ENCODE data around the gene GPRC5C. TPM values are rescaled to one million over a fixed set of nuclear protein-coding genes. Genes with fewer than 3 reads are reported as not detected.
A peak's percentile ranks its signal among the peaks of the same experiment; 100 is the strongest.

GPRC5C gene
- total RNA-seq, 3 donors from 2014 or later = 24.3 to 69.2 (median 40.3) TPM

- Histone ChIP-seq H3K9me3 (no peaks in the 10 kb centered on the region), H3K4me3 (no peak overlapping the region), H3K36me3 (no peaks in the 10 kb centered on the region), H3K27me3 (no peaks in the 10 kb centered on the region), H3K4me1 (no peaks in the 10 kb centered on the region), H3K27ac (no peak overlapping the region)
- DNase-seq (ENCODE audit: low spot score in 2 of 2) = no peak
- TF ChIP-seq, protein P1, sequence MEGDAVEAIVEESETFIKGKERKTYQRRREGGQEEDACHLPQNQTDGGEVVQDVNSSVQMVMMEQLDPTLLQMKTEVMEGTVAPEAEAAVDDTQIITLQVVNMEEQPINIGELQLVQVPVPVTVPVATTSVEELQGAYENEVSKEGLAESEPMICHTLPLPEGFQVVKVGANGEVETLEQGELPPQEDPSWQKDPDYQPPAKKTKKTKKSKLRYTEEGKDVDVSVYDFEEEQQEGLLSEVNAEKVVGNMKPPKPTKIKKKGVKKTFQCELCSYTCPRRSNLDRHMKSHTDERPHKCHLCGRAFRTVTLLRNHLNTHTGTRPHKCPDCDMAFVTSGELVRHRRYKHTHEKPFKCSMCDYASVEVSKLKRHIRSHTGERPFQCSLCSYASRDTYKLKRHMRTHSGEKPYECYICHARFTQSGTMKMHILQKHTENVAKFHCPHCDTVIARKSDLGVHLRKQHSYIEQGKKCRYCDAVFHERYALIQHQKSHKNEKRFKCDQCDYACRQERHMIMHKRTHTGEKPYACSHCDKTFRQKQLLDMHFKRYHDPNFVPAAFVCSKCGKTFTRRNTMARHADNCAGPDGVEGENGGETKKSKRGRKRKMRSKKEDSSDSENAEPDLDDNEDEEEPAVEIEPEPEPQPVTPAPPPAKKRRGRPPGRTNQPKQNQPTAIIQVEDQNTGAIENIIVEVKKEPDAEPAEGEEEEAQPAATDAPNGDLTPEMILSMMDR (IDR thresholded peaks at IDR 0.05) = no peak
- TF ChIP-seq POLR2AphosphoS5 (IDR thresholded peaks at IDR 0.05) = no peak
- no peak for TF ChIP-seq POLR2A (IDR thresholded peaks at IDR 0.05)
- intact Hi-C loops (cut with DNase I; ENCODE audit: low total_unique reads) = no loop called here
Observed at GRCh38 chr17:74460996-74461395, 29.1 kb downstream of the GPRC5C start.

DNA sequence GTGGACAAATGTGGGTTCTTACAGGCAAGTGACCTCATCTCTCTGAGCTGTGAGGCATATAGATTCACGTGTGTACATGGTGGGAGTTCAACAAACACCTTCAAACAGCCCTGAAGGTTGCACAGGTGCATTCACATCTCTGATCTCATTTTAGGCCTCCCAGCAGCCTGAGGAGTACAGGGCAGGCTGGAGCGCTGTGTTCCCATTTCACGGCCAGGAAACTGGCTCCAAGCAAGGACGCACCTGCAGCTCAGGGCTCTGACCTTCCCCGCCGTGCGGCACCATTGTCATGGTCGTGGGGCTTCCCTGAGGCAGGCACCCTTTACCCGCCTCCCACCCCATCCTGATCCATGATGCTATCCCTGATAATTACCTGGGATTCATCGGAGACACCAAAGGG is 29.7 kb downstream of the GPRC5C start:
- H3K4me3 ChIP-seq = no peak overlapping the region
- intact Hi-C loops (cut with DNase I; ENCODE audit: low total_unique reads) = no loop called here
- TF ChIP-seq POLR2AphosphoS5 (IDR thresholded peaks at IDR 0.05) = no peak
- TF ChIP-seq POLR2A (IDR thresholded peaks at IDR 0.05) = no peak
- TF ChIP-seq, protein P1 (IDR thresholded peaks at IDR 0.05) = no peak
- H3K27ac ChIP-seq = no peak overlapping the region
- H3K4me1 ChIP-seq = no peaks in the 10 kb centered on the region
- H3K27me3 ChIP-seq = peaks cover 0 to 2% of the 10 kb centered on the region in 2 donors
- H3K9me3 ChIP-seq = no peaks in the 10 kb centered on the region
- no peaks in the 10 kb centered on the region for H3K36me3 ChIP-seq
- DNase-seq (ENCODE audit: low spot score in 2 of 2) = no peak

DNA sequence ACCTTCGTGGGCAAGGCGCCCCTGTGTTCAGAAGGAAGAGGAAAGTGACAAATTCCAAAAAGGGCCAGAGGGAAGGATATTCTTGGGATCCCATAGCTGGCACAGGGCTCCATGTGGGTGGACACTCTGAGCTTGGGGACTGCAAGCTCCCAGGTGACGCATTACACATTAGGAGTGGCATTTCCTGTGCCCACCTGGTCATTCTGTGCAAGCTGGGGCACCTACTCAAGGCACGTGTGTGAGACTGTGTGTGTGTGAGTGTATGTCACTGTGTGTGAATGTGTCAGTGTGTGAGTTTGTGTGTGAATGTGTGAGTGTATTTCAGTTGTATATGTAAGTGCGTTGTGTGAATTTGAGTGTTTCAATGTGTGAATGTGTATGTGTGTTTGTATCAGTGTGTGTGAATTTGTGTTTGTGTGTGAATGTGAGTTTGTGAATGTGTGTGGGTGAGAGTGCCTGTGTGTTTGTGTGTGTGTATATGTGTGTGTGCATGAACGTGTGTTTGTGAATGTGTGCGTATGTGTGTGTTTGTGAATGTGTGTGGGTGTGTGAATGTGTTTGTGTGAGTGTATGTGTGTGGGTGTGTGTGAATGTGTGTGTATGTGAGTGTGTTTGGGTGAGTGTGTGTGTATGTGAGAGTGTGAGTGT is 33.0 kb downstream of the GPRC5C start:
- Histone ChIP-seq H3K27me3 (peaks cover 0 to 4% of the 10 kb centered on the region in 2 donors), H3K36me3 (no peaks in the 10 kb centered on the region), H3K9me3 (no peaks in the 10 kb centered on the region), H3K27ac (no peak overlapping the region), H3K4me3 (no peak overlapping the region), H3K4me1 (no peaks in the 10 kb centered on the region)
- DNase-seq (ENCODE audit: low spot score in 2 of 2) = peak in 1 of 2 donors; percentile 65
- no peak for TF ChIP-seq POLR2AphosphoS5 (IDR thresholded peaks at IDR 0.05)
- TF ChIP-seq, protein P1 (IDR thresholded peaks at IDR 0.05) = no peak
- no peak for TF ChIP-seq POLR2A (IDR thresholded peaks at IDR 0.05)
- intact Hi-C loops (cut with DNase I; ENCODE audit: low total_unique reads) = no loop called here

DNA sequence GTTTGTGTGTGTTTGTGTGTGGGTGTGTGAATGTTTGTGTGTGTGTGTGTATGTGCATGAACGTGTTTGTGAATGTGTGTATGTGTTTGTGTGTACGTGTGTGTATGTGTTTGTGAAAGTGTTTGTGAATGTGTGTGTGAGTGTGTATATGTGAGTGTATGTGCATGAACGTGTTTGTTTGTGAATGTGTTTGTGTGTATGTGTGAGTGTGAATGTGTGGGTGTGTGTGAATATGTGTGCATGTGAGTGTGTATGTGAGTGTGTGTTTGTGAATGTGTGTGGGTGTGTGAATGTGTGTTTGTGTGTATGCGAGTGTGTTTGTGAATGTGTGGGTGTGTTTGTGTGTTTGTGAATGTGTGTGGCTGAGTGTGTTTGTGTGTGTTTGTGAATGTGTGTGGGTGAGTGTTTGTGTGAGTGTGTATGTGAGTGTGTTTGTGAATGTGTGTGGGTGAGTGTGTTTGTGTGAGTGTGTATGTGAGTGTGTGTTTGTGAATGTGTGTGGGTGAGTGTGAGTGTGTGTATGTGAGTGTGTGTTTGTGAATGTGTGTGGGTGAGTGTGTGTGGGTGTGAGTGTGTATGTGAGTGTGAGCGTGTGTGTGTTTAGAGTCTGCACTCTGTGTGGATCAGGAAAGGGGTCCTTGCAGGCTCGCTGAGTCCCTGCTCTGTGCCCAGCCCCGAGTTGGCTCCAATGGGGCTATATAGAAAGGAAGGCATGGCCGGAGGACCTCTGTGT is 33.7 kb downstream of the GPRC5C start:
- peaks cover 0 to 4% of the 10 kb centered on the region in 2 donors for H3K27me3 ChIP-seq
- intact Hi-C loops (cut with DNase I; ENCODE audit: low total_unique reads) = no loop called here
- H3K36me3 ChIP-seq = no peaks in the 10 kb centered on the region
- H3K4me3 ChIP-seq = no peak overlapping the region
- TF ChIP-seq, protein P1 (IDR thresholded peaks at IDR 0.05) = no peak
- no peak for TF ChIP-seq POLR2AphosphoS5 (IDR thresholded peaks at IDR 0.05)
- no peak for TF ChIP-seq POLR2A (IDR thresholded peaks at IDR 0.05)
- H3K27ac ChIP-seq = peak overlapping the region in 1 of 2 donors; percentile 76
- DNase-seq (ENCODE audit: low spot score in 2 of 2) = no peak
- no peaks in the 10 kb centered on the region for H3K9me3 ChIP-seq
- H3K4me1 ChIP-seq = no peaks in the 10 kb centered on the region
